ENCODE measurements around the gene RACGAP1.

DNA sequence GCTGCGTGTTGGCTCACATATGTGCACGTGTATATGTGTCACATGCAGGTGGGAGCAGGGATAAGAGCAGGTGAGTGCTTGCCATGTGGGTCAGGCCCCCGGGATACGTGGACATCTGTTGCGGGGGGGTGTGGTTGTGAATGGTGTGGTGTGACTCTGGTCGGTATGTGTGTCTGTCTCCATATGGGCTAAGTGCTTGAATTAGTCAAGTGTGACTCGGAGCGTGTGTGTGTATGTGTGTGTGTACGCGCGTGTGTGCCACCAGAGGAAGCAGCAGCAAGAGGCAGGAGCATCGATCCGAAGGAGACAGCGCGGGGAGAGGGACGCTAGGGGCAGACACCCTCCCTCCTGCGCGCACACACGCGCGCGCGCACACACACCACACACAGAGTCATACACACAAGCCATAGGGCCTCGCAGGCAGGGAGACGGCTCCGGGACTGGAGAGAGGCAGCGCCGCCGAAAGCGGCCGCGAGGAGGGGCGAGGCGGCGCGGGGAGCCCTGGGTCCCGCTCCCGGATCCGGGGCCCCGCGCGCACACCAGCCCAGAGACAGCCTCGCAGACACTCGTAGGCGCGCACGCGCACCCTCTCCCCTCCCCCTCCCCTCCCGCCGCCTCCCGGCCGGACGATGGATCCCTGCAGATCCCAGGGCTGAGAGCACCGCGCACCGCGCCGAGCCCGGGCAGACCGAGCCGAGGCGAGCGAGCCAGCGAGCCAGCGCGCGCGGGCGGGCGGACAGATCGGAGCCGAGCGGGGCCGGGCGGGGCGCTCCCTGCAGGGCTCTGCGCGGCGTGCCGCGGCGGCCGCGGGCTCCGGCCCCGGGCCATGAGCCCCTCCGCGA, 31.9 kb upstream of the RACGAP1 start, which contains the start of gene ASIC1:
- TF ChIP-seq, protein P1, sequence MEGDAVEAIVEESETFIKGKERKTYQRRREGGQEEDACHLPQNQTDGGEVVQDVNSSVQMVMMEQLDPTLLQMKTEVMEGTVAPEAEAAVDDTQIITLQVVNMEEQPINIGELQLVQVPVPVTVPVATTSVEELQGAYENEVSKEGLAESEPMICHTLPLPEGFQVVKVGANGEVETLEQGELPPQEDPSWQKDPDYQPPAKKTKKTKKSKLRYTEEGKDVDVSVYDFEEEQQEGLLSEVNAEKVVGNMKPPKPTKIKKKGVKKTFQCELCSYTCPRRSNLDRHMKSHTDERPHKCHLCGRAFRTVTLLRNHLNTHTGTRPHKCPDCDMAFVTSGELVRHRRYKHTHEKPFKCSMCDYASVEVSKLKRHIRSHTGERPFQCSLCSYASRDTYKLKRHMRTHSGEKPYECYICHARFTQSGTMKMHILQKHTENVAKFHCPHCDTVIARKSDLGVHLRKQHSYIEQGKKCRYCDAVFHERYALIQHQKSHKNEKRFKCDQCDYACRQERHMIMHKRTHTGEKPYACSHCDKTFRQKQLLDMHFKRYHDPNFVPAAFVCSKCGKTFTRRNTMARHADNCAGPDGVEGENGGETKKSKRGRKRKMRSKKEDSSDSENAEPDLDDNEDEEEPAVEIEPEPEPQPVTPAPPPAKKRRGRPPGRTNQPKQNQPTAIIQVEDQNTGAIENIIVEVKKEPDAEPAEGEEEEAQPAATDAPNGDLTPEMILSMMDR (conservative IDR thresholded peaks at IDR 0.05; ENCODE audit: low read depth, low read length) = no peak
- no peak for TF ChIP-seq EZH2phosphoT487 (IDR thresholded peaks at IDR 0.05; ENCODE audit: borderline replicate concordance, low read length)
- no peak for TF ChIP-seq EZH2 (IDR thresholded peaks at IDR 0.05; ENCODE audit: low read length, unreplicated experiment)

All from PC-3 (cell line).